ENCODE results near the gene GAD2.
A peak's percentile ranks its signal among the peaks of the same experiment; 100 is the strongest.

Gene GAD2

DNA sequence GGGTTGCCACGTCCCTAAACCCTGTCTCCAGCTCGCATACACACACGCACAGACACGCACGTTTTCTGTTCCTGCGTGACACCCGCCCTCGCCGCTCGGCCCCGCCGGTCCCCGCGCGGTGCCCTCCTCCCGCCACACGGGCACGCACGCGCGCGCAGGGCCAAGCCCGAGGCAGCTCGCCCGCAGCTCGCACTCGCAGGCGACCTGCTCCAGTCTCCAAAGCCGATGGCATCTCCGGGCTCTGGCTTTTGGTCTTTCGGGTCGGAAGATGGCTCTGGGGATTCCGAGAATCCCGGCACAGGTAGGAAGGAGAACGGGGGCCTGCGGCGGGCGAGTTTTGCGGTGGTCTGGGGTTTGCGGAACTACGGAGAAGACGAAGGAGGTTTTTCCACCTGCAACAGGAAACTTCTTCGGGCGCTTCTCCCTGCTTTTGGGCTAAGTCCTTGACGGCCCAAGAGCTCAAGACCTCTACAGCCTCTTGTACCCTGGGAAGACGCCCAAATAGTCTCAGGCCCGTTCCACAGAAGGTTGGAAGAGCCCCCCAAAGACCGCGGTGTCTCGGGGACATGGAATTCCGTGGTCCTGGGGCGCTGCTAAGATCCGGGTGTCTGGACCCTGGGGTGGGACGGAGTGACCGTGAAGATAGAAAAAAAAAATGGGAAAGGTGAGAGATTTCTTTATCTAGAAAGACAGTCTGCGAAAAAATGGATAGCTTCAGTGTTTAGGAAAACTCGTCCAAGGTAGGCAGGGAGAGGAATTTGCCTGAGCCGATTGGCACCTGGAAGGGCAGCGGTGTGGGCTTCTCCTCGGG lies at the start of gene GAD2:
GAD2 (plus strand) TSS at position 190 of the 811 bp plus-strand sequence; CDS start at position 226, 36 bp downstream.
- no peak for DNase-seq (ENCODE audit: low spot score)

DNA sequence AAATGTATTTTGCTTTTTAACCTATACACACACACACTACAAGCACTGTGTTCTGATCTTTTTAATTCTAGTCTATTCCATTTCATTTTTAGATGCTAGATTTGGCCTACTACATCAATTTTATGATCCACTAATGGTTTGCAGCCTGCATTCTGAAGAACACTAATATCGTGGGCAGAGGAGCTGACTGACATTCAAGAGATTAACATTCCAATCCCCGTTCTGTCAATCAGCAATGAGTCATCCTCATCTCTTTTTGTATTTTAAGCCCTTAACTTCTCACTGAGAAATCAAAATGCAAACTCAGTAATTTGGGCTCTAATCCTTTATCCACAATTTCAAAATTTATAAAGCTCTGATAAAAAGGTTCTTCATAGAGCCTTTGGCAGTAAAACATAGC lies 47.1 kb upstream of the GAD2 start:
- no peak for DNase-seq (ENCODE audit: low spot score)

DNA sequence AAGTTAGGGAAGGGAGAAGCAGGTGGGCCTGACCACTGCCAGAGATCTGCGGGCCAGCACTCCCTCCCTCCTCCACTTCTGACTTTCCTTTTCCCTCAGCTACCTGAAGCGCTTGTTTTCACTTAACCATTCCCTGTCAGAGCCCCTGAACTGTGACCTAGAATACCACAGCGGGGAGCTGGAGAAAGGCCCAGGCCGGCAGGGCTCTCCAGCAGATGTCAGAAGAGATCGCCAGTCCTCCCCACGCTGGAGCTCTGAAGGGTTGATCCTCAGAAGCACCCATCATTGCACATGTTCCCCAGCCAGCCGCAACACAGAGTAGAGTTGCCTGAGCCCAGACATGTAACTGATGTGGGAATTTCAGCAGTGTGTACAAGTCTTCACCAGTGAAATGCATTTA lies 44.4 kb upstream of the GAD2 start:
- DNase-seq (ENCODE audit: low spot score) = no peak

DNA sequence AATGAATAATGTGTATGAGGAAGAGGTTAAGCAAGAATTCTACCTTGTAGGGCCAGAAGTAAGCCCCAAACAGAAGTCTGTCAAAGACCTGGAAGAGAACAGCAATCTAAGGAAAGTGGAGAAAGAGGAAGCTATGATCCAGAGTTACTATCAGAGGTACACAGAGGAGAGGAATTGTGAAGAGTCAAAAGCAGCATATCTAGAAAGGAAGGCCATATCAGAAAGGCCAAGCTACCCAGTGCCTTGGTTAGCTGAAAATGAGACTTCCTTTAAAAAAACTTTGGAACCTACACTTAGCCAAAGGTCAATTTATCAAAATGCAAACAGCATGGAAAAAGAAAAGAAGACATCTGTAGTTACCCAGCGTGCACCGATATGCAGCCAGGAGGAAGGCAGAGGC lies 42.7 kb upstream of the GAD2 start:
- no peak for DNase-seq (ENCODE audit: low spot score)

DNA sequence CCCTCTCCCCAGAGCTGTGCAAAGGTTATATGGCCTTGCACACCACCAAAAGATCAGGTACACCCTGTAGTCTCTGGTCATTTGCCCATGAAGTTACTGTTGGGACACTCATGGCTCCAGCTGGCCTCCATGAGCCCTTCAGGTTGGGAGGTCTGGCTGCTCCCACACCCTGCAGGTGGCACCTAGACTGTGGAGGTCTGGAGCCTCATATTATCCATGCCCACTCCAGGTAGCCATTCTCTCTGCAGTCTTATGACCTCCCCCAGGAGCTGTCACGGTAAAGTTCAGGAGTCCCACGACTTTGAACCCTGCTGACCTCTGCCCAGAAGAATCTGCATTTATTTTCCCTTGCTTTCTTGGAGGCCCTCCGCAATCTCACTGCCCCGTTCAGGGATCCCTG lies 39.2 kb upstream of the GAD2 start:
- DNase-seq (ENCODE audit: low spot score) = no peak

DNA sequence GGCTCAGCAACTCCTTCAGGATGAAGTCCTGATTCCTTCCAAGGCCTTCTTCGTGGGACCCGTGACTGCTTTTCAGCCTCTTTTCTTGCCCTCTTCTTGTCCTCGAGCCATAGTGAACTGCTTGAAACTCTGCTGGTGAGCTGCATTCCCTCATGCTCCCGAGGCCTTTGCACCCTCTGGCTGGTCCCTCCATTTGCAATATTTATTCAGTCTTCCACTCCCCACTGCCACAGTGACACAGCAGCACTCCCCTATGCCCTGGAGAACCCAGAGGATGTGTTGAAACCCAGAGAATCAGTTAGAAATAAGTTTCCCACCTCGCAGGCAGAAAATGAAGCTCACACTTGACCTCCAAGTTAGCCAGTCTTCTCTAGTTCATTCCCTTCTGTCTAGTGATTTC lies 22.3 kb upstream of the GAD2 start:
- no peak for DNase-seq (ENCODE audit: low spot score)

DNA sequence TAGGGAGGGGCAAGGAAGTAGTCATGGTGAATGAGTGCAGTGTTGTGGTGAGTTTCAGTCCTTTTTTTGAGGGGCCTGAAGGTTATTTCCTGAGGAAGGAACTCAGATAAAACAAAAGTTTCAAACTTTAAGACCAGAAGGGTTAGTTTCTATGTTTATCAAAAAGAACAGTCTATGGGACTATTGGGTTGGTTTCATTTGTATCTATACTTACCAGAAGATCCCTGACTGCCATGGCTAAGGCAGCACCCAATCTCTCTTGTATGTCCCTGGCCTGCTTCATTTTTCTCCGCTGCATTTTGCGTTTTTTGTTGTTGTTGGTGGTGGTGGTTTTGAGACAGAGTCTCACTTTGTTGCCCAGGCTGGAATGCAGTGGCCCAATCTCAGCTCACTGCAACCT lies 19.3 kb upstream of the GAD2 start:
- DNase-seq (ENCODE audit: low spot score) = no peak

DNA sequence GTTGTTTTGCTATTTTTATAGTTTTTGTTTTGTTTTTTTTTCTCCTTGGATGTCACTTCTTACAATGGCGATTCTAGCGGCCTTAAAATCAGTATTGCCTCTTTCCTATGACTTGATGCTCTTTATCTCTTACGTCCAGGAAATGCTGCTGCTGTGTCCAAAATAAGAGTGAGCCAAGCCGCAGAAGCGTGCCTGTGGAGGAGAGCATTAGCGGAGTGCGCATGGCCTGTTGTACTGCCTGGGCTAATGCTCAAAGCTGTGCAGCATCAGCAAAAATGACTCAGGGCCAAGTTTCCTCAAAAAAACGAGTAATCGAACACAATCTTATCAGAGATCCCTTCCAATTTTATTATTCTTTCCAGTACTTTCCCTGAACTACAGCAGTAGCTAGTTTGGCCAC lies 18.5 kb upstream of the GAD2 start:
- no peak for DNase-seq (ENCODE audit: low spot score)

DNA sequence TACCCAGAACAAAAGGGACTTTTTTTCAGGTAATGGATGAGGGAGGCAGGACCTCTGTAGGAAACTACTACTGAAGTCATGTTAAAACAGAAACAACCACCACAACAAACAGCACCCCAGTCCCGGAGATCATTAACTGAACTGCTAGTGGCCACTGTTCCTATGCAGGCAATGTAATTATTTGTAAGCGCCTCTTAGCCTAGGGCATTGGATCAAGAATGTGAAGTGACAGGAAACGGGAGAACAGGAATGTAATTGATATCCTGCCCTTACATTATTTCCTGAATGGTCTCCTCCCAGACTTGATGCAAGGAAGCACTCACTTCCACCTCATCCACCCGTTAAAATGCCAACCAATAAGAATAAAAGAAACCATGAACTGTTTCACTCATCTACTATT lies 16.7 kb upstream of the GAD2 start:
- no peak for DNase-seq (ENCODE audit: low spot score)

DNA sequence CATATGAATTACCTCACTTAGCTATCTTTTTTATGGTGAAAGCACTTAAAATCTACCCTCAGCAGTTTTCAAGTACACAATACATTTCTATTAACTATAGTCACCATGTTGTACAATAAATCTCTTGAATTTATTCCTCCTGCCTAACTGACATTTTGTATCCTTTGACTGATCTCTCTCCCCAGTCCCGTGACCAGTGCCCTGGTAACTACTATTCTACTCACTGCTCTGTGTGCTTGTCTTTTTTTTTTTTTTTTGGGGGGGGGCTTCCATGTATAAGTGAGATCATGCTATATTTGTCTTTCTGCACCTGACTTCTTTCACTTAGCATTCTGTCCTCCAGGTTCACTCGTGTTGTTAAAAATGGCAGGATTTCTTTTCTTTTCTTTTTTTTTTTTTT lies 11.4 kb upstream of the GAD2 start:
- DNase-seq (ENCODE audit: low spot score) = no peak

DNA sequence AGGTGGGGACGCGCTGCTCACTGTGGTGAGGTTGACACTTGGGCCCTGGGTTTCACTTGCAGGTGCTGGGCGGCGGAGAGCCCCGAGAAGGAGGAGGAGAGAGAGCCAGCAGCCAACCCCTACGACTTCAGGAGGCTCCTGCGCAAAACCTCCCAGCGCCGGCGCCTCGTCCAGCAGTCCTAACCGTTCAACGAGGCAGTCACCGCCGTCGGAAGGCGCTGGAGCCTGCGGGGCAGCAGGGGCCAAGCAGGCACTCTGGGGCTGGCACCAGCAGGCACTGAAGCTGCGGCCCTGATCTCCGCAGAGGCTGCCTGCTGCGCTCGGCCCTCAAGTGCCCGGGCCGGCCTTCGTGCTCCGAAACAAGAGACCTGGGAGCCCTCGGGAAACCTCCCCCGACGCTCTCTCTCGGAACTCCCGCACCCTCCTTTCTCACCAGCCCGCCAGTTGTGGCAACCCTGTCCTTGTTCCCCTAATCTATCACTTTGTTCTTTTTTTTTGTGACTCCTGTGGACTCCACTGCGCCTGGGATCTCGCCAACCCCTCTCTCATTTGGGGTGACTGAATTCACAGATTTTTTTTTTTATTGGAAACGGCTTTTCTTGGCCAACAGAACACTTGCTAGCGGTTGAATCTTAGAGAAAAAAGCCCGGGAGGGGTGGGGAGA lies 4.7 kb upstream of the GAD2 start:
- no peak for DNase-seq (ENCODE audit: low spot score)

DNA sequence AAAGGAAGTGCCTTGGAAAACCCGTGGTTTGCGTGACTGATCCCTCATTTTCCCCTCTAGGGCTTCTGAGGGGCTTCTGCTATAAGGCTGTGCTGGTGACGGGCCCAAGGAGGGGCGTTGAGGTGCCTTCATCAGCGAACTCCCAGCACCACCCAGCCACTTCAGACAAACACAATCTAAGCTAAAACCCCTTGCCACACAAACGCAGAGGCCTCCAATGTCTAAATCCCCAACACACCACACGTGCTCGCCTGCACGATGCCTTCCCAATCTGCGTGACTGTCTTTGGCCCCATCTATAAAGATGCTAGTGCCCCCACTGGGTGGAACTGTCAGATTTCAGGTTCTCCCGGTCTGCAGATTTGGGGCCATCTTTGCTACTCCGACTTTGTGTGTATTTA lies 4.1 kb upstream of the GAD2 start:
- DNase-seq (ENCODE audit: low spot score) = no peak

DNA sequence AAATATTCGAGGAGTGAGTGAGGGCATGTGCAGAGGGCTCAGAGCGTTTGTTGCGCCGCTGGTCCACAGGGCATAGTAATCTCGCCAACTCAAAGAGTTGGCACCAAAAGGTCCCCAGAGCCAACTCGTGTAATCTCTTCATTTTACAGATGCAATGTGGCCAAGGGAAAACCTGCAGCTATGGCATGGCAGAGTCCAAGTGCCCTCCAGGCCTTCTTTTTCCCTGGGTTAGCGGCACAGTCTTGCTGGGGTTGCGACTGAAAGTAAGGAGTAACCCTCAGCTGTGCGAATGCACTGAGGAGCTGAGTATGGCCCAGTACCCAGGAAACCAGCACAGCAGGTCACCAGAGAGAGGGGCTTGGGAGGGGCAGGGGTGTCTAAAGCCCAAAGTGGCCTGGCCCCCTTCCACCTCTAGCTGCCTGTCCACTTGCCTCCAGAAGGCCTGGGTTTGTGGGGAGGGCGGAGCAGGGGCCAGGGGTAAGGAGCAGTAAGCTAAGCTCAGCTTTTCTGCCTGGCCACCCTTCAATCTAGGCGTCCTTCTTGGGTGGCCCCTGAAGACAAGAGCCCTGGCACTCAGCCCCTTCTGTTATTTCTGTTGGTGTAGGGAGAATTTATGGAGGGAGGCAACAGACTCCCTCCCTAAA lies 3.3 kb upstream of the GAD2 start:
- DNase-seq (ENCODE audit: low spot score) = no peak

DNA sequence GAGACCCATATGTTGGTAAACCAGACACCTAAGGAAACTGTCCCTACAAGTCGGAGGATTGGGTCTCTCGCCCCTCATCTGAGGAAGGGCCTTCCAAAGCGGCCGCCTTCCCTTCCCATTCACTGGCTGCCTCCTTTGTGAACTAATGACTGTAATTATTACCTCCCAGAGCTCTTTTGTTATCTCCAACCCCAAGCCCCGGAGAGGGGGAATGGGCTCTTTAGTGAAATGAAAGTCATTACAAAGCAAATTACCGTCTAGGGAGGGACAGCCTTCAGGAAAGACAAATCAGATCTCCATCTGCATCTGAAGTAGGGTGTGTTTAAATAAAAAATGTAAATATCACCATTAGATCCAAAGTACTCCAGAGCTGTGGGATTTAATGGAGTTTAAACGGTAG lies 2.6 kb upstream of the GAD2 start:
- no peak for DNase-seq (ENCODE audit: low spot score)

DNA sequence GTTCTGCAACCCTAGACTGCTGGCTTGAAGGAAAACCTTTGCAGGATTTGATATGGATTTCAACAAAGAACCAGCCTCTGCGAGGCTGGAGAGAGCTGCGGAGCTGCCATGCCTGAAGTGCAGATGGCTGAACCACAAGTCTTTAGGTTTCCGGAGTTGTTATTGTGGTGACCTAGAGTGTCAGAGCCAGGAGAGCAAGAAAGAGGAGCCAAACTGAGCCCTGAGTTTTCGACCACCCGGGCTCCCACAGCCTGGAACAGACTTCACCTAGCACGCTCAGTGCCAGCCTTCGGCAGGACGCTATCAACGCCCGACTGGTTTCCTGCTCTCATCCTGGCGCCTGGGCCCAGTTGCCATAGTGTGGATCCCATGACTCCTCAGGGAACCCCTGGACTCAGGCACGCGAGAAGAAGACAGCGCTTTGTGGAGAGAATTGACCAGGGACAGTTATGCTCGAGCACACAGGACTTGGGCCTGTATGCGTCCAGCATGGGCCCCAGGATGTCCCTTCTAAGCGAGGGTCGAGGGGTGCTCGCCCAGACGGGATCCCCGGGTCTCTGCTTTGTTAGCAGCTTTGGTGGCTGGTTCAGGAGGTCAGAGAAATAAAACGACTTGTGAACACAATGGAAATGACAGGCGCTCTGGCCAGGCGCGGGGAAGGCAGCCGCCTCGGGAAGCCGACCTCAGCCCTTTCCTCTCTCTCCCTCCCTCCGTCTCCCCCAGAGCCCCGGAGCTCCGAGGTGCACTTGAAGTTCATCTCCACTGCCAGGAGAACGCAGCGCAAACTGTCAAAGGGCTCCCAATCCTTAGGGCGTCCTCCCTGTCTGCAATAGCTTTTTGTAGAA lies 1.8 kb upstream of the GAD2 start:
- DNase-seq (ENCODE audit: low spot score) = no peak

DNA sequence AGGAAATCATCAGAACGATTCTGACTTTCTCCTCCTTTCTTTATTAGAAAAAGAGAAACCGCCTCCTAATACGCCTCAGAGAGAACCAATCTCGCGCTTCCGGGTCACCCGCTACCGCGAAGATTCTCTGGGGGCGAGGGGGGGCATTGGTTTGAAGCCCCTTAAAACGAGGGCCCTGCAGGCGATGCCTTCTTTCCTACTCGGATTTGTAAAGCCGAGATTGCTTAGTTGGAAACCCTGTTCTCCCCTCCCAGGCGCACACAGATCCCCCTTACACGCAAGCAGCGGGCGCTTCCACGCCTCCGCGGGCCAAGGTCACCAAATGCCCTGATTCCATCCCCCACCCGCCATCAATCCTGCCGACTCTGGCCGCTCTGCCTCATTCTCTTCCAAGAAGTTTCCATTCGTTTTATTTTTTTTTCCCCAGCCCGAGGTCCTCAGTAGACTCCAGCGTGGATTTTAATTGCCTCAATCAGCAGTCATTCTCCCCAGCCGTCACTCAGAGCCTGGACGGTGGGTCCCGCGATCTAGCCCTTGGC lies 1.1 kb upstream of the GAD2 start:
- no peak for DNase-seq (ENCODE audit: low spot score)

DNA sequence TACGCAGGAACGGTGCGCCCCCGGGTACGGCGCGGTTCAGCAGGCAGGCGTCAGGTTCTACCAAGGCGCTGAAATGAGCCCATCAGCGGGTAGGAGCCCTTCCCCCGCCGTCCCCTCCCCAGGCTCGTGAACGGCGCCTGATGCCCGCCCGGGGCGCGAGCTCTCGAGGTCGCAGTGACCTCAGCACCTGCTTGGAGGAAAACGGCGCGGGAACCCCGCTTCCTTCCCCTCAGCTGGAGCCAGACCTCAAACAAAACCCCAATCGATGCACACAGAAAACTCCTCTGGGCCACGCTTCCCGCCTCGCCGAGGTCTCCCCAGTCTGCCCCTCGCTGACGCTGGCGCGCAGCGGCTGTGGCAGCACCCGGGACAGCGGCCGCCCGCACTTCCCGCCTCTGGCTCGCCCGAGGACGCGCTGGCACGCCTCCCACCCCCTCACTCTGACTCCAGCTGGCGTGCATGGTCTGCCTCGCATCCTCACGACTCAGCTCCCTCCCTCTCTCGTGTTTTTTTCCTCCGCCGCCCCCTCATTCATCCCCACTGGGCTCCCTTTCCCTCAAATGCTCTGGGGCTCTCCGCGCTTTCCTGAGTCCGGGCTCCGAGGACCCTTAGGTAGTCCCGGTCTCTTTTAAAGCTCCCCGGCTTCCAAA lies 514 bp upstream of the GAD2 start:
- DNase-seq (ENCODE audit: low spot score) = peak; percentile 78

DNA sequence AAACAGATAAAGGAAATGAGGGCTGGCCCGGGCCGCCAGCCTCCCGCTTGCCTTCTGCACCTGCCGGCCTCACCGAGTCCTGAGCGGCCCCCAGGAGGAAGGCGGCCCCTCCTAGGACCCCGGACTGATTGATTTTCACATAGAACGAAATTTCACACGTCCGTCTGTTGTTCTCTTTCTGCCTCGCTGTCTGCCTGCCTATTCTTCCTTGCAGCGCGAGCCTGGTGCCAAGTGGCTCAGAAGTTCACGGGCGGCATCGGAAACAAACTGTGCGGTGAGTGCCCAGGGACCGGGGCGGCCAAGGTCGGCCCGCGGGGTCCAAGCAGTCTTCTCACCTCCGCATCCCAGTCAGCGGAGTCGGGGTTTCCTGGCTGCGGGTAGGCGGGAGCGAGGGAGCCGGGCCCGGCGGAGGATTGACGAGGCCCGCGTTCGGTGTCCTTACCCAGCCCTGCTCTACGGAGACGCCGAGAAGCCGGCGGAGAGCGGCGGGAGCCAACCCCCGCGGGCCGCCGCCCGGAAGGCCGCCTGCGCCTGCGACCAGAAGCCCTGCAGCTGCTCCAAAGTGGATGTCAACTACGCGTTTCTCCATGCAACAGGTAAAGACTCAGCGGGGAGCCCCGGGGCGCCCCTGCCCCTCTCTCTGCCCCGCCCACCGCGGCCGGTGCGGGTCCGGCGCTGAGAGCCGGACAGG lies 967 bp downstream of the GAD2 start:
- no peak for DNase-seq (ENCODE audit: low spot score)

DNA sequence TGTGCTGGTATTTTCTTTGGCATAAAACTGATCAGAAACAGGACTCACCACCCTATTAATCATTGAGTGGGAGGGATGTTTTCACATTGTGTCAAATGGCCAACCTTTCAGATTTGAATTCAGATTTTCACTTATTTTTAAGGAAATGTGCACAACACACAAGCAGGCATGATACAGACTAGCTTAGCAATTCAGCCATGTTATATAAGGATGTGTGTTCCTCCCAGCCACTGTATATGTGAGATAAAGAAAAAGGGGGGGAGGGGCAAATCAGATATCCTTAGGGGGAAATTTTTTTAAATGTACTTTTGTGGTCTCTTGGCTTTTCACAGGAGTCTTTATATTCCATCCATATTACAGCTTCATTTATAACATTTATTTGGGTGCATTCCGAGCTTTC lies 3.1 kb downstream of the GAD2 start:
- no peak for DNase-seq (ENCODE audit: low spot score)

DNA sequence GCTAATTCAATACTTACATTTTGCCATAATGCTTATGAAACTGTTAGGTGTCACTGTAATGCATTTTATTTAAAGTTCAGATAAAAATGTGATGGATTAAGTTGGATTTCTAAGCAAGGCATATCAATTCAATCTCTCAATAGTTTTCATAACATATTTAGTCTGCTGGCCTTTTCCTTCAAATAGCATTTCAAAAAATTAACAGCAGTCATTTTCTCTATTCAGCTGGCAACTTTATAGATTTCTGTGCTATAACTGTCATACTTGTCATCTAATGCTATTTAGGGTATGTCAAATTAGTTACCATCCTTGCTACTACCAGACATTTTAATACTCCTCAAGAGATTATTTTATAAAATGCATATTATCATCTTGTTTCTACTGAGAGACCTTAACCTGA lies 4.3 kb downstream of the GAD2 start:
- DNase-seq (ENCODE audit: low spot score) = no peak

DNA sequence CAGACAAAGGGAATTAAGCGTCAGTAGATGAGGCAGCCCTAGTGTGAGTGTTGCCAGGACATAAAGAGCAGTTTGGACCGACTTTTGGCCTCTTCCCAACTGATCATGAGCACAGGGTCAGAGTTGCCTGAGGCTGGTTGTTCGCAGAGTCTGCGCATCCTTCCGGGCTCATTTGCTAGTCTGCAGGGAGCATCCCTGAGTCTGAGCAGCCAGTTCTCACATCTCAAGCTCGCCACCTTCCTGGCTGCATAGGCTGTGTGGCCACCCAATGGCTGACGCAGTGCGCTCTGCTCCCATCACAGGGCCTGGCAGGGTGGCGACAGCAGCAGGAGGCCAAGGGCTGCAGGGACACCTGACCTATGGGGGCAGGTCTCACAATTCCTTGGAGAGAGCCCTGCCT lies 5.0 kb downstream of the GAD2 start:
- DNase-seq (ENCODE audit: low spot score) = no peak

All from left forelimb (tissue), 1 donor.